ENCODE data around the gene SERPINA10. TPM values are rescaled to one million over a fixed set of nuclear protein-coding genes. Genes with fewer than 3 reads are reported as not detected.

The SERPINA10 gene
- total RNA-seq = not detected

DNA sequence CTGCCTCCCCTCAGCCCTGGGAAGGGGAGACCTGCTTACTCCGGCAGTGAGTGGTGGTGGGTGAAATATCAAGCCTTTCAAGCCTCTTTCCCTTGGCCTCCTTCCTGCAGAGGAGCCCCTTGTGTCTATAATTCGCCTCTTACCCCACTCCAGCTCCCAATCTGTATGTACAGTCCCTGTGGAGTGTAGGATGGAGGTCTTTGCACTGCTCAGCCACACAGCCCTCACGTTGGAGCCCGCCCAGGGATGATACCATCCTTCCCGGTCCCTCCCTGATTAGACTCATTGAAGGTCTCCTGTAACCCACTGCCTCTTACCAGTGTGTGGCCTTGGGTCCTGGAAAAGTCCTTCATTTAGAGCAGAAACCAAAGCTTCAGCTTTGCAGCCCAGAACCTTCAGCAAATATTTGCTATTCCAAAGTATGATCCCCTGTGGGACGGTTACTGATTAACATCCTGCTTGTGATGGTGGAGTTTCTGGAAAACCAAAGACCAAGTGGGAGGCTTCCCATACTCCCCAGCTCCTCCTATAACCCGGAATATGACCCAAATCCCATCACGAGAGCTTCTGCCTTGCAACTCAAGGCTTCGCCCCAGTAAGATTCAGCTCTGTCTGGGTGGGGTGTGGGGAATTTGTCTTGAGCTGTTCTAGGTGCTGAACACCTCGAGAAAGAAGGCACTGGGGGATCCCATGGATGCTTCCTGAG is at the start of gene SERPINA10:
Gene SERPINA10 (minus strand): TSS at position 397 of the 706 bp plus-strand sequence. CDS start 2,675 bp downstream, outside the sequence.
- no peak within 1 kb of the TSS for H3K4me3 ChIP-seq
- no peaks in the 10 kb centered on the region for H3K27me3 ChIP-seq
- H3K4me1 ChIP-seq = no peaks in the 10 kb centered on the region
- H3K27ac ChIP-seq = no peak within 1 kb of the TSS
- 64 to 77% methylated on average over 10 of the region's 10 CpGs for WGBS, 2 donors
- no peak for DNase-seq (ENCODE audit: low spot score in 2 of 2)
- no peaks in the 10 kb centered on the region for H3K36me3 ChIP-seq
- H3K9me3 ChIP-seq = peaks cover 0 to 2% (median 0%) of the 10 kb centered on the region in 4 donors
- TF ChIP-seq, protein P1, sequence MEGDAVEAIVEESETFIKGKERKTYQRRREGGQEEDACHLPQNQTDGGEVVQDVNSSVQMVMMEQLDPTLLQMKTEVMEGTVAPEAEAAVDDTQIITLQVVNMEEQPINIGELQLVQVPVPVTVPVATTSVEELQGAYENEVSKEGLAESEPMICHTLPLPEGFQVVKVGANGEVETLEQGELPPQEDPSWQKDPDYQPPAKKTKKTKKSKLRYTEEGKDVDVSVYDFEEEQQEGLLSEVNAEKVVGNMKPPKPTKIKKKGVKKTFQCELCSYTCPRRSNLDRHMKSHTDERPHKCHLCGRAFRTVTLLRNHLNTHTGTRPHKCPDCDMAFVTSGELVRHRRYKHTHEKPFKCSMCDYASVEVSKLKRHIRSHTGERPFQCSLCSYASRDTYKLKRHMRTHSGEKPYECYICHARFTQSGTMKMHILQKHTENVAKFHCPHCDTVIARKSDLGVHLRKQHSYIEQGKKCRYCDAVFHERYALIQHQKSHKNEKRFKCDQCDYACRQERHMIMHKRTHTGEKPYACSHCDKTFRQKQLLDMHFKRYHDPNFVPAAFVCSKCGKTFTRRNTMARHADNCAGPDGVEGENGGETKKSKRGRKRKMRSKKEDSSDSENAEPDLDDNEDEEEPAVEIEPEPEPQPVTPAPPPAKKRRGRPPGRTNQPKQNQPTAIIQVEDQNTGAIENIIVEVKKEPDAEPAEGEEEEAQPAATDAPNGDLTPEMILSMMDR (IDR thresholded peaks at IDR 0.05) = no peak
- TF ChIP-seq POLR2A (IDR thresholded peaks at IDR 0.05) (no peak), EP300 (IDR thresholded peaks at IDR 0.05) (no peak)

DNA sequence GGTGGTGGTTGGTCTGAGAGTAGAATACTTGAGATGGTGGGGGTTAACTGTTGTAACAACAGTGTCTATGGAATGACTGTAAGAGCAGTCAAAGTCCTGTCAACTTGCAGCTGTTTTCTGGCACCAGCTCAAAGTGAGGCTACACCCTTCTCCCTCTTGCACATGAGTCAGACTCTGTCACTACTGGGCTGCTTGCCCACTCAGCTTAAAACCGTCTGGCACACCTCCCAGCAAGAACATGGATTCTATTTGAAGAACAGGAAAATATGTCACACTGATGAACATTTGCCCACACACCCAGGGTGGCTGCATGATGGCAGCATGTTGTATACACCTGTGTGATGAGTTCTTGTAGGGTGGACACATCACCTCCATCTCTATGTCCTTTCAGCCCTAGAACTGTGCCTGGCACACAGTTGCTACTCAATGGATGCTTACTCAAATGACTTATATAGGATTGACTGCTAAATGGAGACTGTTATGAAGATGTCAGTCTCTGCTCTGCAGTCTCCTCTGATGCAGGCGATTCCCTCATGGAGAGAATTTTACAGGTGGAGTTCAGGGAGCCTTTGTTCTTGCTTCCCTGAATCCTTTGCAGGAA is 49.4 kb upstream of the SERPINA10 start:
- no peaks in the 10 kb centered on the region for H3K9me3 ChIP-seq
- H3K36me3 ChIP-seq = no peaks in the 10 kb centered on the region
- no peak overlapping the region for H3K4me3 ChIP-seq
- 42 to 50% methylated on average over 2 of the region's 2 CpGs for WGBS, 2 donors
- TF ChIP-seq EP300 (IDR thresholded peaks at IDR 0.05) (peak in 1 of 2 donors; percentile 63), POLR2A (IDR thresholded peaks at IDR 0.05) (no peak)
- H3K4me1 ChIP-seq = peaks cover 0 to 13% (median 4%) of the 10 kb centered on the region in 4 donors
- DNase-seq (ENCODE audit: low spot score in 2 of 2) = peak; percentile 76 to 92
- H3K27me3 ChIP-seq = no peaks in the 10 kb centered on the region
- H3K27ac ChIP-seq = peak overlapping the region in 1 of 4 donors; percentile 12

DNA sequence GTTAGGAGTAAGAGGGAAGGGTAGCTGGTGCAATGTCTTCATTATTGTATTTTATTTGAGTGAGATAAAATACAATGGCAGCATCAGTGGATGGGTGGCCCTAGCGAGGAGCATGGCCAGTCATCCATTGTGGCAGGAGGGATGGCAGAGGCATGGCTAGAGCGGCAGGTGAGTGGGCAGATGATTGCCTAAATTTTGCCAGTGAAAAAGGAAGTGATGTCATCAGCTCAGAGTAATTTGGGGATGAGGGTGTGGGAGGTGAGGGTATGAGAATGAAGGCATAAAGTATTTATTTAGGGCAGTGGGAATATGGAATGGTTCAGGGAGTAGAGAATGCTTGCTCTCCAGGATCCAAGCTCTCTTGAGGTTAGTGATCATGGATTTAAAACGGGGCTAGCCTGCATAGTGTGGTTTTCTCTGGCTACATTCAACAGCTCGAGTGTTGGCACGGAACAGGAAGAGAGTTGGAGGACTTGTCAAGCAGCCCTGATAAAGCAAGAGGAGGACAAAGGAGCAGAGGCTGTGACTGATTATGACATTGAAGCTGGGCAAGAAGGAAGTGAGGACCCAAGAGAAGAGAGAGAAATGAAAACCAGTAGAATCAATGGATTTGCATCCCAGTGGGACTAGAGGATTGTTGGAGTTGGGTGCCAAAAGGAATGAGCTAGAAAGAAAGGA is 48.7 kb upstream of the SERPINA10 start:
- no peak for TF ChIP-seq EP300 (IDR thresholded peaks at IDR 0.05)
- TF ChIP-seq POLR2A (IDR thresholded peaks at IDR 0.05) = no peak
- no peaks in the 10 kb centered on the region for H3K9me3 ChIP-seq
- no peak overlapping the region for H3K4me3 ChIP-seq
- peak overlapping the region in 2 of 4 donors; percentile 12 to 49 for H3K27ac ChIP-seq
- no peak for DNase-seq (ENCODE audit: low spot score in 2 of 2)
- no peaks in the 10 kb centered on the region for H3K27me3 ChIP-seq
- H3K36me3 ChIP-seq = no peaks in the 10 kb centered on the region
- H3K4me1 ChIP-seq = peaks cover 0 to 13% (median 4%) of the 10 kb centered on the region in 4 donors
- 54 to 64% methylated on average over 5 of the region's 5 CpGs for WGBS, 2 donors

- H3K36me3 ChIP-seq = no peaks in the 10 kb centered on the region
- H3K27me3 ChIP-seq = no peaks in the 10 kb centered on the region
- no peak overlapping the region for H3K4me3 ChIP-seq
- TF ChIP-seq, protein P1 (IDR thresholded peaks at IDR 0.05) = no peak
- no peak for TF ChIP-seq EP300 (IDR thresholded peaks at IDR 0.05)
- TF ChIP-seq POLR2A (IDR thresholded peaks at IDR 0.05) = no peak
- H3K9me3 ChIP-seq = no peaks in the 10 kb centered on the region
- no peak overlapping the region for H3K27ac ChIP-seq
- DNase-seq (ENCODE audit: low spot score in 2 of 2) = no peak
- H3K4me1 ChIP-seq = peaks cover 0 to 13% (median 4%) of the 10 kb centered on the region in 4 donors
Measured at GRCh38 chr14:94340533-94340932, 47.5 kb upstream of the SERPINA10 start.

GRCh38 chr14:94338023-94338422 is 45.0 kb upstream of the SERPINA10 start:
- DNase-seq (ENCODE audit: low spot score in 2 of 2) = no peak
- TF ChIP-seq EP300 (IDR thresholded peaks at IDR 0.05) = no peak
- TF ChIP-seq POLR2A (IDR thresholded peaks at IDR 0.05) = no peak
- TF ChIP-seq, protein P1 (IDR thresholded peaks at IDR 0.05) = no peak
- Histone ChIP-seq H3K27me3 (no peaks in the 10 kb centered on the region), H3K27ac (no peak overlapping the region), H3K36me3 (no peaks in the 10 kb centered on the region), H3K4me1 (peaks cover 0 to 13% (median 4%) of the 10 kb centered on the region in 4 donors), H3K9me3 (no peaks in the 10 kb centered on the region), H3K4me3 (no peak overlapping the region)
- WGBS, 2 donors = 84 to 85% methylated on average over 2 of the region's 2 CpGs

DNA sequence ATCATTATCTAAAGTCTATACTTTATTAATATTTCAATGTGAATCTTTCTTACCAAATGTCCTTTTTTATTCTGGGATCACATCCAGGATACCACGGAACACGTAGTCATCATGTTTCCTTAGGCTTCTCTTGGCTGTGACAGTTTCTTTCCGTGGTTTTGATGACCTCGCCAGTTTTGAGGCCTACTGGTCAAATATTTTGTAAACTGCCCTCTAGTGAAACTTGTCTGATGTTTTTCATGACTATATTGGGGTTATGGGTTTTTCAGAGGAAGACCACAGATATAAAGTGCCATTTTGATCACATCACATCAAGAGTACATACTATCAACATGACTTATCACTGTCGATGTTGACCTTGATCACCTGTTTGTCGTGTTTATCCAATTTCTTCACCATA is 44.2 kb upstream of the SERPINA10 start:
- 75 to 78% methylated on average over 6 of the region's 6 CpGs for WGBS, 2 donors
- TF ChIP-seq EP300 (IDR thresholded peaks at IDR 0.05) (no peak), POLR2A (IDR thresholded peaks at IDR 0.05) (no peak)
- TF ChIP-seq, protein P1 (IDR thresholded peaks at IDR 0.05) = no peak
- no peak overlapping the region for H3K27ac ChIP-seq
- H3K4me3 ChIP-seq = no peak overlapping the region
- H3K9me3 ChIP-seq = no peaks in the 10 kb centered on the region
- no peak for DNase-seq (ENCODE audit: low spot score in 2 of 2)
- no peaks in the 10 kb centered on the region for H3K27me3 ChIP-seq
- no peaks in the 10 kb centered on the region for H3K36me3 ChIP-seq
- H3K4me1 ChIP-seq = peaks cover 0 to 8% (median 4%) of the 10 kb centered on the region in 4 donors

All from tibial nerve (tissue), 4 donors.